T-helper 1 cell treated with Interleukin-12 subunit alpha and Interleukin-12 subunit beta and Interleukin-4 antibody, amounts not matched to agents 30 μg/mL and 1 μg/mL, for 36 hours (primary cell): ENCODE measurements around the gene IRF7.

Experiments
- H3K27ac Mint-ChIP-seq: one replicate; pipeline ENCODE4 v1.8.0; 2021; ENCODE audit warnings: mild to moderate bottlenecking, mixed read lengths
- H3K27me3 Mint-ChIP-seq: one replicate; pipeline ENCODE4 v1.8.0; 2021; ENCODE audit warnings: low read depth, mixed read lengths
- H3K36me3 Mint-ChIP-seq: one replicate; pipeline ENCODE4 v1.8.0; 2021; ENCODE audit warnings: low read depth, mixed read lengths
- H3K4me1 Mint-ChIP-seq: one replicate; pipeline ENCODE4 v1.8.0; 2021; ENCODE audit warnings: low read depth, mixed read lengths
- H3K4me3 Mint-ChIP-seq: one replicate; pipeline ENCODE4 v1.8.0; 2021; ENCODE audit warnings: mild to moderate bottlenecking, moderate library complexity, mixed read lengths
- H3K9me3 Mint-ChIP-seq: one replicate; pipeline ENCODE4 v1.8.0; 2021; ENCODE audit warnings: mixed read lengths

IRF7 gene

GRCh38 chr11:635945-636510 is 20.3 kb upstream of the IRF7 start:
- Mint-ChIP-seq H3K4me1 (no peaks in the 10 kb centered on the region), H3K4me3 (no peak overlapping the region), H3K27me3 (peaks cover 30% of the 10 kb centered on the region), H3K36me3 (no peaks in the 10 kb centered on the region), H3K27ac (no peak overlapping the region), H3K9me3 (no peaks in the 10 kb centered on the region)

- no peak overlapping the region for H3K27ac Mint-ChIP-seq
- H3K27me3 Mint-ChIP-seq: peaks cover 23% of the 10 kb centered on the region
- peaks cover 1% of the 10 kb centered on the region for H3K36me3 Mint-ChIP-seq
- H3K9me3 Mint-ChIP-seq: no peaks in the 10 kb centered on the region
- H3K4me1 Mint-ChIP-seq: peaks cover 16% of the 10 kb centered on the region
- no peak overlapping the region for H3K4me3 Mint-ChIP-seq
Measured at GRCh38 chr11:630871-631270, 15.1 kb upstream of the IRF7 start.

- Mint-ChIP-seq H3K27me3 (peaks cover 23% of the 10 kb centered on the region), H3K36me3 (peaks cover 1% of the 10 kb centered on the region), H3K4me3 (peak overlapping the region; percentile 17), H3K9me3 (no peaks in the 10 kb centered on the region), H3K27ac (no peak overlapping the region), H3K4me1 (peaks cover 16% of the 10 kb centered on the region)
Measured at GRCh38 chr11:629237-629583, 13.5 kb upstream of the IRF7 start.

- Mint-ChIP-seq H3K4me3 (no peak overlapping the region), H3K9me3 (no peaks in the 10 kb centered on the region), H3K4me1 (peaks cover 16% of the 10 kb centered on the region), H3K27me3 (peaks cover 23% of the 10 kb centered on the region), H3K36me3 (peaks cover 1% of the 10 kb centered on the region), H3K27ac (no peak overlapping the region)
Measured at GRCh38 chr11:628056-628455, 12.3 kb upstream of the IRF7 start.

GRCh38 chr11:627308-627576 is 11.5 kb upstream of the IRF7 start:
- no peaks in the 10 kb centered on the region for H3K9me3 Mint-ChIP-seq
- H3K4me3 Mint-ChIP-seq: no peak overlapping the region
- peaks cover 16% of the 10 kb centered on the region for H3K4me1 Mint-ChIP-seq
- H3K27me3 Mint-ChIP-seq: peaks cover 23% of the 10 kb centered on the region
- peaks cover 1% of the 10 kb centered on the region for H3K36me3 Mint-ChIP-seq
- H3K27ac Mint-ChIP-seq: no peak overlapping the region

- Mint-ChIP-seq H3K4me1 (peaks cover 16% of the 10 kb centered on the region), H3K36me3 (peaks cover 1% of the 10 kb centered on the region), H3K9me3 (no peaks in the 10 kb centered on the region), H3K27me3 (peaks cover 23% of the 10 kb centered on the region), H3K4me3 (no peak within 1 kb of the TSS), H3K27ac (no peak within 1 kb of the TSS)
Measured at GRCh38 chr11:626475-627307, 10.9 kb upstream of the IRF7 start, which contains the start of gene SCT. TSS of gene SCT (minus strand) at chr11:627181. CDS start at chr11:627143, 38 bp downstream.

- no peaks in the 10 kb centered on the region for H3K9me3 Mint-ChIP-seq
- peaks cover 1% of the 10 kb centered on the region for H3K36me3 Mint-ChIP-seq
- H3K27ac Mint-ChIP-seq: no peak overlapping the region
- peaks cover 23% of the 10 kb centered on the region for H3K27me3 Mint-ChIP-seq
- H3K4me1 Mint-ChIP-seq: peaks cover 16% of the 10 kb centered on the region
- H3K4me3 Mint-ChIP-seq: no peak overlapping the region
Measured at GRCh38 chr11:625636-626268, 10.0 kb upstream of the IRF7 start.

GRCh38 chr11:624705-625635 is 9.2 kb upstream of the IRF7 start, which contains the start of gene CDHR5:
TSS of gene CDHR5 (minus strand) at chr11:624955. CDS start at chr11:624902, 53 bp downstream.
- no peaks in the 10 kb centered on the region for H3K9me3 Mint-ChIP-seq
- H3K36me3 Mint-ChIP-seq: peaks cover 1% of the 10 kb centered on the region
- peaks cover 16% of the 10 kb centered on the region for H3K4me1 Mint-ChIP-seq
- H3K27ac Mint-ChIP-seq: no peak within 1 kb of the TSS
- no peak within 1 kb of the TSS for H3K4me3 Mint-ChIP-seq
- peaks cover 23% of the 10 kb centered on the region for H3K27me3 Mint-ChIP-seq

- Mint-ChIP-seq H3K4me3 (no peak overlapping the region), H3K27ac (no peak overlapping the region), H3K36me3 (peaks cover 1% of the 10 kb centered on the region), H3K9me3 (no peaks in the 10 kb centered on the region), H3K4me1 (peaks cover 10% of the 10 kb centered on the region), H3K27me3 (peaks cover 17% of the 10 kb centered on the region)
Measured at GRCh38 chr11:623999-624704, 8.4 kb upstream of the IRF7 start.

- no peaks in the 10 kb centered on the region for H3K9me3 Mint-ChIP-seq
- H3K27ac Mint-ChIP-seq: no peak overlapping the region
- peaks cover 10% of the 10 kb centered on the region for H3K27me3 Mint-ChIP-seq
- peaks cover 2% of the 10 kb centered on the region for H3K4me1 Mint-ChIP-seq
- H3K36me3 Mint-ChIP-seq: peaks cover 1% of the 10 kb centered on the region
- no peak overlapping the region for H3K4me3 Mint-ChIP-seq
Measured at GRCh38 chr11:623349-623869, 7.7 kb upstream of the IRF7 start.

GRCh38 chr11:621838-622237 is 6.1 kb upstream of the IRF7 start:
- Mint-ChIP-seq H3K36me3 (no peaks in the 10 kb centered on the region), H3K4me3 (no peak overlapping the region), H3K27ac (no peak overlapping the region), H3K9me3 (no peaks in the 10 kb centered on the region), H3K27me3 (no peaks in the 10 kb centered on the region), H3K4me1 (no peaks in the 10 kb centered on the region)

- Mint-ChIP-seq H3K9me3 (no peaks in the 10 kb centered on the region), H3K4me3 (no peak overlapping the region), H3K27ac (no peak overlapping the region), H3K27me3 (no peaks in the 10 kb centered on the region), H3K4me1 (no peaks in the 10 kb centered on the region), H3K36me3 (no peaks in the 10 kb centered on the region)
Measured at GRCh38 chr11:620935-621814, 5.4 kb upstream of the IRF7 start.

GRCh38 chr11:620201-620600 is 4.5 kb upstream of the IRF7 start:
- no peak overlapping the region for H3K27ac Mint-ChIP-seq
- no peak overlapping the region for H3K4me3 Mint-ChIP-seq
- H3K4me1 Mint-ChIP-seq: peaks cover 3% of the 10 kb centered on the region
- H3K27me3 Mint-ChIP-seq: no peaks in the 10 kb centered on the region
- peaks cover 1% of the 10 kb centered on the region for H3K36me3 Mint-ChIP-seq
- H3K9me3 Mint-ChIP-seq: no peaks in the 10 kb centered on the region
